ENCODE measurements around the gene ETV2. TPM values are rescaled to one million over a fixed set of nuclear protein-coding genes. Genes with fewer than 3 reads are reported as not detected.

Gene ETV2
- polyA plus RNA-seq, 1 of the 3 experiments (the other 2 are of a cell fraction) = 1.6 TPM

GRCh38 chr19:35618857-35619256 is 22.7 kb upstream of the ETV2 start (continued):
- no peak for TF ChIP-seq TAF1 (IDR thresholded peaks at IDR 0.05; ENCODE audit: borderline replicate concordance, low read depth, low read length)

GRCh38 chr19:35619290-35619923 is 22.1 kb upstream of the ETV2 start:
- H3K9me2 ChIP-seq = no peaks in the 10 kb centered on the region
- peaks cover 0 to 5% of the 10 kb centered on the region in 2 experiments for H3K36me3 ChIP-seq (replicated peaks in 1 of 2; ENCODE audit: control insufficient read depth in 1 of 2, insufficient read depth in 2 of 2, low read length in 1 of 2)
- no peak overlapping the region for H3K9ac ChIP-seq
- WGBS (ENCODE audit: low lambda C conversion rate) = 97% methylated on average over 5 of the region's 12 CpGs
- H3K4me2 ChIP-seq = no peak overlapping the region
- H2AFZ ChIP-seq (ENCODE audit: low read depth) = no peak overlapping the region
- DNase-seq = no peak
- TF ChIP-seq TCF12 (IDR thresholded peaks at IDR 0.05) = no peak
- no peak for TF ChIP-seq FOXJ3 (CRISPR knock-in tag; IDR thresholded peaks at IDR 0.05)
- TF ChIP-seq YY1 (IDR thresholded peaks at IDR 0.05; ENCODE audit: low read depth) = no peak
- no peak for TF ChIP-seq SMC3 (IDR thresholded peaks at IDR 0.05; ENCODE audit: low read depth, low read length)
- no peak for TF ChIP-seq GATA2 (CRISPR knock-in tag; IDR thresholded peaks at IDR 0.05)
- TF ChIP-seq IRF3 (IDR thresholded peaks at IDR 0.05; ENCODE audit: low read depth, low read length) = no peak
- TF ChIP-seq FOXM1 (IDR thresholded peaks at IDR 0.05; ENCODE audit: low read depth) = no peak
- TF ChIP-seq GABPA (IDR thresholded peaks at IDR 0.05; ENCODE audit: low read depth) = no peak
- TF ChIP-seq CHD2 (IDR thresholded peaks at IDR 0.05; ENCODE audit: low read length, partially characterized antibody) = no peak
- no peak for TF ChIP-seq TAF1 (IDR thresholded peaks at IDR 0.05; ENCODE audit: borderline replicate concordance, low read depth, low read length)
- TF ChIP-seq NFIC (IDR thresholded peaks at IDR 0.05; ENCODE audit: borderline replicate concordance) = no peak
- TF ChIP-seq EP300 (IDR thresholded peaks at IDR 0.05; ENCODE audit: borderline replicate concordance in 1 of 2, low read depth in 1 of 2, low read length in 1 of 2) = no peak
- TF ChIP-seq POLR2AphosphoS5 (IDR thresholded peaks at IDR 0.05; ENCODE audit: low read depth, low read length) = no peak
- no peak for TF ChIP-seq RAD21 (IDR thresholded peaks at IDR 0.05; ENCODE audit: low read length)
- H3K4me3 ChIP-seq (ENCODE audit: low read depth in 2 of 2, low read length in 1 of 2) = no peak overlapping the region
- ChIA-PET POLR2A (no interaction called here), CTCF (interaction anchor here (1.3 kb wide), 1 partner anchor 18 kb away, joined by 3 read pairs; no protein-coding TSS in a partner anchor)
- H3K4me1 ChIP-seq (ENCODE audit: control insufficient read depth in 1 of 2, insufficient read depth in 2 of 2, low read depth in 1 of 2, low read length in 1 of 2) = no peaks in the 10 kb centered on the region
- no peaks in the 10 kb centered on the region for H3F3A ChIP-seq (replicated peaks; ENCODE audit: insufficient read depth)
- no peaks in the 10 kb centered on the region for H4K20me1 ChIP-seq (ENCODE audit: insufficient read depth)
- no peak overlapping the region for H3K27ac ChIP-seq (ENCODE audit: low read depth in 2 of 2, low read length in 1 of 2)
- H3K27me3 ChIP-seq (ENCODE audit: insufficient read depth) = no peaks in the 10 kb centered on the region
- H3K9me3 ChIP-seq = no peaks in the 10 kb centered on the region
- no peaks in the 10 kb centered on the region for H3K79me2 ChIP-seq (ENCODE audit: insufficient read depth)

- Histone ChIP-seq H3K9me3 (no peaks in the 10 kb centered on the region), H3K4me1 (ENCODE audit: control insufficient read depth in 1 of 2, insufficient read depth in 2 of 2, low read depth in 1 of 2, low read length in 1 of 2) (no peaks in the 10 kb centered on the region), H3K27ac (ENCODE audit: low read depth in 2 of 2, low read length in 1 of 2) (no peak overlapping the region), H3K9ac (no peak overlapping the region), H3K79me2 (ENCODE audit: insufficient read depth) (no peaks in the 10 kb centered on the region), H2AFZ (ENCODE audit: low read depth) (no peak overlapping the region), H3K4me3 (ENCODE audit: low read depth in 2 of 2, low read length in 1 of 2) (no peak overlapping the region), H3K4me2 (no peak overlapping the region), H3F3A (replicated peaks; ENCODE audit: insufficient read depth) (peaks cover 4% of the 10 kb centered on the region), H3K27me3 (ENCODE audit: insufficient read depth) (no peaks in the 10 kb centered on the region), H3K36me3 (replicated peaks in 1 of 2; ENCODE audit: control insufficient read depth in 1 of 2, insufficient read depth in 2 of 2, low read length in 1 of 2) (peaks cover 0 to 5% of the 10 kb centered on the region in 2 experiments), H3K9me2 (no peaks in the 10 kb centered on the region), H4K20me1 (ENCODE audit: insufficient read depth) (no peaks in the 10 kb centered on the region)
- WGBS (ENCODE audit: low lambda C conversion rate) = 89% methylated on average over 14 of the region's 17 CpGs
- CTCF ChIA-PET = no interaction called here
- POLR2A ChIA-PET = no interaction called here
- TF ChIP-seq TCF12 (IDR thresholded peaks at IDR 0.05) = no peak
- TF ChIP-seq USF1 (IDR thresholded peaks at IDR 0.05; ENCODE audit: borderline replicate concordance, low read depth) = no peak
- TF ChIP-seq SMC3 (IDR thresholded peaks at IDR 0.05; ENCODE audit: low read depth, low read length) = no peak
- TF ChIP-seq MXI1 (IDR thresholded peaks at IDR 0.05; ENCODE audit: low read depth, low read length) = no peak
- TF ChIP-seq FOXJ3 (CRISPR knock-in tag; IDR thresholded peaks at IDR 0.05) = no peak
- no peak for TF ChIP-seq MEF2A (IDR thresholded peaks at IDR 0.05; ENCODE audit: borderline replicate concordance, low read depth)
- peak; percentile 9 for DNase-seq
Measured at GRCh38 chr19:35620001-35620400, 21.5 kb upstream of the ETV2 start.

Measured in SK-N-SH (cell line).